T-helper 22 cell (primary cell): ENCODE data around the gene SPHK2.
A peak's percentile ranks its signal among the peaks of the same experiment; 100 is the strongest.

Experiments
- DNase-seq: peaks from one replicate; pipeline ENCODE4 v3.0.0-alpha.2; 2020; ENCODE audit warnings: low read depth

Gene SPHK2

GRCh38 chr19:48606463-48607358 lies 12.6 kb upstream of the SPHK2 start, which contains the start of gene SPACA4:
Gene SPACA4 (plus strand): TSS chr19:48606742. CDS start chr19:48606979, 237 bp downstream.
- DNase-seq = no peak

- DNase-seq = no peak
Measured at GRCh38 chr19:48607359-48607755, 11.9 kb upstream of the SPHK2 start.

- no peak for DNase-seq
Measured at GRCh38 chr19:48608798-48609263, 10.5 kb upstream of the SPHK2 start.

GRCh38 chr19:48609571-48610108 lies 9.7 kb upstream of the SPHK2 start:
- DNase-seq = no peak

- no peak for DNase-seq
Measured at GRCh38 chr19:48611872-48612271, 7.4 kb upstream of the SPHK2 start.

GRCh38 chr19:48613024-48613851 lies 6.1 kb upstream of the SPHK2 start:
- no peak for DNase-seq

GRCh38 chr19:48613852-48614435 lies 5.4 kb upstream of the SPHK2 start:
- no peak for DNase-seq

- DNase-seq = no peak
Measured at GRCh38 chr19:48614436-48615230, 4.7 kb upstream of the SPHK2 start, which contains the start of gene FAM83E. Gene FAM83E (minus strand): TSS chr19:48615076. CDS start chr19:48613372, 1,704 bp downstream.

- DNase-seq = no peak
Measured at GRCh38 chr19:48615231-48616040, 3.9 kb upstream of the SPHK2 start.

GRCh38 chr19:48616041-48616436 lies 3.3 kb upstream of the SPHK2 start:
- DNase-seq = no peak

- DNase-seq = no peak
Measured at GRCh38 chr19:48616491-48617056, 2.7 kb upstream of the SPHK2 start.

GRCh38 chr19:48617146-48617937 lies 2.0 kb upstream of the SPHK2 start:
- no peak for DNase-seq

GRCh38 chr19:48618278-48618915 lies 909 bp upstream of the SPHK2 start:
- DNase-seq = no peak

- no peak for DNase-seq
Measured at GRCh38 chr19:48619692-48620585, 633 bp downstream of the SPHK2 start.

- no peak for DNase-seq
Measured at GRCh38 chr19:48623556-48624066, 4.3 kb downstream of the SPHK2 start.

- peak; percentile 90 for DNase-seq
Measured at GRCh38 chr19:48624067-48624594, 4.8 kb downstream of the SPHK2 start.
